Measurements from ENCODE around the gene TMA7B.

Gene TMA7B

DNA sequence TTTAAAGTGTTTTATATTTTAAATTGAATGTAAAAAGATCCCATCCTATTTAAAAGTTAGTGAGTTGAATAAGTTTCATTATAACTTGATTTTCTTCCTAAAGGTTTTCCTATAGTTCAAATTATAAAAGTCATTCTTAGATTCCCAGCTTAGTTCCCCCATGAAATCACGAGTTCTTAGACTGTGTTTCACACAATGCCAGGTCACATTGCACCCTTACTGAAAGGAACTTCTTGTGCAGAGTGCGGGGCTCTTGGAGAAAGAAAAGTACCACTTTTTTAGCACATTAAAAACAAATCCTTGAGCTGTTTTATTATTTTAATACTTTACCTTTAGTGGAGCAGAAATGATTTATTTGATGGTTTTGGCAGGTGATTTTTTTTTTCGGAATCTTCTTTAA is 43.7 kb upstream of the TMA7B start:
- no peak overlapping the region for H3K4me3 ChIP-seq (ENCODE audit: low read depth, low read length)
- no peak for DNase-seq (ENCODE audit: low read depth)
- no peak for TF ChIP-seq CTCF (IDR thresholded peaks at IDR 0.05; ENCODE audit: insufficient read depth, low read depth, low read length, missing control alignments)

DNA sequence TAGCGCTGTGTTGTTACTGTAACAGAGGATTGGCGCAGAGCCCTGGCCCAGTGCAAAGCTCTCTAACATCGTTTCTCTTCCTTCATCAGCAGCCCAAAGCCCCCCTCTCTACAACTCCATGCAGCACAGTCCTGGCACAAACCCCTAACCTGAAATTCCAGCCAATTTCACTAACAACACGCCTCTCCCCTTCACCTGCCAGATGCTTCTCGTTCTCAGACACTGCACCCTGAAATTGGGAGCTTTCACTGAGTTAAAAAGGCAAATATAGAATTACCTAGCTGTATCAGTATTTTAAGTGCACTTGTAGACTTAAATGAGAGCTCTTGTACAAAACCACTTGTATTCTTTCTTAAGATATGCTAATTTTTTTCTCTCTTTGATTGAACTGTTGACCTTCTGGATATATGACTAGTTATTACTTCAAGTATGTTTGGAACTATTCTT is 43.0 kb upstream of the TMA7B start:
- no peak for DNase-seq (ENCODE audit: low read depth)
- TF ChIP-seq CTCF (IDR thresholded peaks at IDR 0.05; ENCODE audit: insufficient read depth, low read depth, low read length, missing control alignments): no peak
- no peak overlapping the region for H3K4me3 ChIP-seq (ENCODE audit: low read depth, low read length)

DNA sequence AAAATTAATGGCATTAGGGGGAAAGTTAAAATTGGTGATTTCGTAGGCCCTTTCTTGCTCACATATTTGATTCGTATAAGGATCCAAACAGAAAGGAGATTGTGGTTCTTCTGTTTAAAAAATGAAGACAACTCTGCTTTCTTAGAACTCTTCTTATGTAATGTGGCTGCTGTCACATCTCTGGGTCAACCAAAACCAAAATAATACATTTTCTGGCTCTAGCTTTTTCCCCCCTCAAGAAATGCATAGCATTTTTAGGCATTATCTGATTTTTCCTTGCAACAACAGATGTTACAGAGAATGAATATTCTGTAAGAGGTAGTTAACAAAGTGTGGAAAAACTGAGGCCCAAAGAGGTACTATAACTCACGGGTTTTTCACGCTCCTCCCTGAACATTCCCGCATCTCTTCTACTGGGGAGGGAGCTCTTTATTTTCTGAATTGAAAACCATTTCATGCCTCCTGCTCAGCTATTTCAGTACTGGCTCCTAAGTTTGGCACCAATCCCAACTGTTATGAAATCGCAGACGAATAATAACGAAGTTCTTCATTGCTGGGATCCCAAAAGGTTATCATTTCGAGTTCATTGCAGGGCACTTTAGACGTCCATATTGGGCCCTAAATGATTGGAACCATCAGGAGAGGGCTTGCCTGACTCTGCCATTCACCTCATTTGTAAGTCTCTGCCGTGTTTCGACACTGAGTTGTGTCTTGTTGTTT is 42.3 kb upstream of the TMA7B start:
- no peak for DNase-seq (ENCODE audit: low read depth)
- no peak overlapping the region for H3K4me3 ChIP-seq (ENCODE audit: low read depth, low read length)
- no peak for TF ChIP-seq CTCF (IDR thresholded peaks at IDR 0.05; ENCODE audit: insufficient read depth, low read depth, low read length, missing control alignments)

- TF ChIP-seq CTCF (IDR thresholded peaks at IDR 0.05; ENCODE audit: insufficient read depth, low read depth, low read length, missing control alignments): no peak
- H3K4me3 ChIP-seq (ENCODE audit: low read depth, low read length): no peak overlapping the region
- no peak for DNase-seq (ENCODE audit: low read depth)
Measured at GRCh38 chr22:39920134-39920743, 40.0 kb upstream of the TMA7B start.

DNA sequence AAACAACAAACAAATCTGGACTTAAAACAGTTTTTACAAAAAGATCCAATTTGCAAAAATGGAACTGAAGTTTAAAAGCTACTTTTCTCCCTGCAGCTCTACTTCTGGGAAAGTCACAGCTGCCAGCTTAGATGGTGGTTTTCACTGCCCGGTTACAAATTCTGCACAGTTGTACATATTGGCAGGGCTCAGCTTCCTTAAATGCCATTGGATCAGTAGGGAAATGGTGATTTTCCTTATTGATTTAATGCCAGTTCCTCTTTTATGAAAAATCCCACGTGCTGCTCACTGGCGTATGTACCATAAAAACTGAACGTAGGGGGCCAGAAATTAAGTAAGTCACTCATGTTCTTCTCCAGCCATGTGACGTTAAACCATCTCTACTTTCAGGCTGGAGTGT is 36.5 kb upstream of the TMA7B start:
- no peak for DNase-seq (ENCODE audit: low read depth)
- H3K4me3 ChIP-seq (ENCODE audit: low read depth, low read length): no peak overlapping the region
- no peak for TF ChIP-seq CTCF (IDR thresholded peaks at IDR 0.05; ENCODE audit: insufficient read depth, low read depth, low read length, missing control alignments)

DNA sequence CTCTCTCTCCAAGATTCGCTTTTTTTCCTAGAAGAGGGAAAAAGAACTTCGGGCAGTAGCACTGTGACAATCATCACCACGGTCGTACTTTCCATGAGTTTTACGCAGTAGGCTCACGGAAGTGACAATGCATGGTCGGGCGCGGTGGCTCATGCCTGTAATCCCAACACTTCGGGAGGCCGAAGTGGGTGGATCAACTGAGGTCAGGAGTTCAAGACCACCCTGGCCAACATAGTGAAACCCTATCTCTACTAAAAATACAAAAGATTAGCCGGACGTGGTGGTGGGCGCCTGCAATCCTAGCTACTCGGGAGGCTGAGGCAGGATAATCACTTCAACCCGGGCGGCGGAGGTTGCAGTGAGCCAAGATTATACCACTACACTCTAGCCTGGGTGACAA is 35.9 kb upstream of the TMA7B start:
- TF ChIP-seq CTCF (IDR thresholded peaks at IDR 0.05; ENCODE audit: insufficient read depth, low read depth, low read length, missing control alignments): no peak
- DNase-seq (ENCODE audit: low read depth): no peak
- H3K4me3 ChIP-seq (ENCODE audit: low read depth, low read length): no peak overlapping the region

DNA sequence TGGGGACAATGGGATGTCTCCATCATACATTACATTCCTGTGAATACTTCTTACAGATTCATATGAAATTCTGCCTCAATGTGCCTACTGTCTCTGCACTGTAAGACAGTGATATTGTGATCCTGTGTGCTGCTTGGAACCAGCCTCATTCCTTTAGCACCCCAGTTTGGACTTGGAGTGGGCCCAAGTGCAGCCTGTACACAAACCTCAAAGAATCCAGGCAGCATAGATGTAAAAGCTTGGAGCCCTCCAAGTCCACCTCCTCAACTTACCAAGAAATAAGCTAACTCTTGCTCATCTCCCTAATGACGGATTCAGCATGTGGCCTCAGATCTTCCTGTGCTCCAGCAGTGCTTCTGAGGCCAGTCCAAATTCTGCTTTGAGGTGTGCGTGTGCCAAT is 34.9 kb upstream of the TMA7B start:
- no peak overlapping the region for H3K4me3 ChIP-seq (ENCODE audit: low read depth, low read length)
- no peak for DNase-seq (ENCODE audit: low read depth)
- TF ChIP-seq CTCF (IDR thresholded peaks at IDR 0.05; ENCODE audit: insufficient read depth, low read depth, low read length, missing control alignments): no peak

All from GM12865 (cell line).